ENCODE data around the gene NLGN3.
A peak's percentile ranks its signal among the peaks of the same experiment; 100 is the strongest.

The NLGN3 gene

GRCh38 chrX:71195964-71196649, 51.5 kb downstream of the NLGN3 start:
- H3K4me3 ChIP-seq (ENCODE audit: low read depth, low read length), result no peak overlapping the region
- no peak for DNase-seq (ENCODE audit: low read depth)

- DNase-seq (ENCODE audit: low read depth), result no peak
- H3K4me3 ChIP-seq (ENCODE audit: low read depth, low read length), result no peak overlapping the region
Observed at GRCh38 chrX:71198066-71198465, 53.4 kb downstream of the NLGN3 start.

- no peak overlapping the region for H3K4me3 ChIP-seq (ENCODE audit: low read depth, low read length)
- DNase-seq (ENCODE audit: low read depth), result no peak
Observed at GRCh38 chrX:71199252-71200008, 54.8 kb downstream of the NLGN3 start.

- no peak overlapping the region for H3K4me3 ChIP-seq (ENCODE audit: low read depth, low read length)
- peak; percentile 4 for DNase-seq (ENCODE audit: low read depth)
Observed at GRCh38 chrX:71210816-71211215, 66.2 kb downstream of the NLGN3 start.

GRCh38 chrX:71212536-71212935, 67.9 kb downstream of the NLGN3 start:
- DNase-seq (ENCODE audit: low read depth), result no peak
- H3K4me3 ChIP-seq (ENCODE audit: low read depth, low read length), result no peak overlapping the region

GRCh38 chrX:71214152-71214551, 69.5 kb downstream of the NLGN3 start:
- DNase-seq (ENCODE audit: low read depth), result no peak
- no peak overlapping the region for H3K4me3 ChIP-seq (ENCODE audit: low read depth, low read length)

GRCh38 chrX:71214604-71215337, 70.1 kb downstream of the NLGN3 start:
- H3K4me3 ChIP-seq (ENCODE audit: low read depth, low read length), result no peak overlapping the region
- DNase-seq (ENCODE audit: low read depth), result no peak

GRCh38 chrX:71215338-71215912, 70.8 kb downstream of the NLGN3 start:
- no peak overlapping the region for H3K4me3 ChIP-seq (ENCODE audit: low read depth, low read length)
- DNase-seq (ENCODE audit: low read depth), result no peak

GRCh38 chrX:71216485-71216884, 71.8 kb downstream of the NLGN3 start:
- DNase-seq (ENCODE audit: low read depth), result no peak

GRCh38 chrX:71217298-71217697, 72.7 kb downstream of the NLGN3 start:
- no peak for DNase-seq (ENCODE audit: low read depth)
- no peak overlapping the region for H3K4me3 ChIP-seq (ENCODE audit: low read depth, low read length)

More at GRCh38 chrX:71216485-71216884, 71.8 kb downstream of the NLGN3 start:
- no peak overlapping the region for H3K4me3 ChIP-seq (ENCODE audit: low read depth, low read length)

Data from skeletal muscle cell (primary cell).